ENCODE measurements around the gene KIAA1217.

DNA sequence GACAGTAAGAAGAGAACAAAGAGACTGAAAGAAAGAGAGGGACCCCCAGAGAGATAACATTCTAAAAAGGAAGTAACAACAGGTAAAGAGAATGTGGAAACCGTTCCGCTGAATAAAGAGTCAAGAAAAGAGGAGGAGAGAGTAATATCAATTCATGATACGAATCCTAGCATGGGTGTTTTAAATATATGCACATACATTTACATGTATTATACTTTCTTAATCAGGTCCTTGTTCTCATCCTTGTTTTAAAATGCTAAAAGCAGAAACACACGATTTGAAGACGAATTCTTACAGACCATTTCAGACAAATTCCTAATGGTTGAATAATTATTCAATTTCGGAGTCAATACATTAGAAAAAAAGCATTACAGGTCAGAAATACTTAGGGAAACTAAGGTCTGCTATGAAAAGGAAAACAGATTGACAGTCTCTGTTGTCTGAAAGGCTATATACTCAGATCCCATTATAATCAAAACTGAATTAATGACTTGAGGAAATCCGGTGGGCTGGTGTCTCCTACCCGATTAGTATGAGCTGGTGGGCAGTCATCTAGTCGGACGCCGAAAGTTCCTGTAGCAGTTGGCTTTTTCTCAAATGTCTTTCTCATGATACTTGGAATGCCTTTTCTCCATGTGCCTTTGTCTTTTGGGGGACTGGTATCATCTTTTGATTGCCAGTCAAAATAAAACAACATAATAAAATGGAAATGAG lies 387.4 kb downstream of the KIAA1217 start:
- TF ChIP-seq POLR2A (IDR thresholded peaks at IDR 0.05), result no peak
- TF ChIP-seq, protein P1, sequence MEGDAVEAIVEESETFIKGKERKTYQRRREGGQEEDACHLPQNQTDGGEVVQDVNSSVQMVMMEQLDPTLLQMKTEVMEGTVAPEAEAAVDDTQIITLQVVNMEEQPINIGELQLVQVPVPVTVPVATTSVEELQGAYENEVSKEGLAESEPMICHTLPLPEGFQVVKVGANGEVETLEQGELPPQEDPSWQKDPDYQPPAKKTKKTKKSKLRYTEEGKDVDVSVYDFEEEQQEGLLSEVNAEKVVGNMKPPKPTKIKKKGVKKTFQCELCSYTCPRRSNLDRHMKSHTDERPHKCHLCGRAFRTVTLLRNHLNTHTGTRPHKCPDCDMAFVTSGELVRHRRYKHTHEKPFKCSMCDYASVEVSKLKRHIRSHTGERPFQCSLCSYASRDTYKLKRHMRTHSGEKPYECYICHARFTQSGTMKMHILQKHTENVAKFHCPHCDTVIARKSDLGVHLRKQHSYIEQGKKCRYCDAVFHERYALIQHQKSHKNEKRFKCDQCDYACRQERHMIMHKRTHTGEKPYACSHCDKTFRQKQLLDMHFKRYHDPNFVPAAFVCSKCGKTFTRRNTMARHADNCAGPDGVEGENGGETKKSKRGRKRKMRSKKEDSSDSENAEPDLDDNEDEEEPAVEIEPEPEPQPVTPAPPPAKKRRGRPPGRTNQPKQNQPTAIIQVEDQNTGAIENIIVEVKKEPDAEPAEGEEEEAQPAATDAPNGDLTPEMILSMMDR (IDR thresholded peaks at IDR 0.05), result no peak

All from thyroid gland (tissue), 4 donors.